IMR-90 (cell line): Measurements from ENCODE around the gene ALG6. TPM values are rescaled to one million over a fixed set of nuclear protein-coding genes. Genes with fewer than 3 reads are reported as not detected.

Experiments
- ATAC-seq: fragments of 200-7000 bp; cut with Tn5 transposase; 2 replicates; pipeline ENCODE4 v1.9.1; 2020; ENCODE audit warnings: low read depth, mild to moderate bottlenecking, moderate library complexity
- BruUV-seq: library from RNA; stranded (reverse); fragments of 400-500 nt; replicated peaks from 2 replicates; lab custom pipeline; 2021; lab: Mats Ljungman, UMichigan
- CTCF ChIA-PET: fragments of 300-600 bp; formaldehyde crosslinking; extraction: SDS; loops from one replicate; lab custom pipeline; 2021; ENCODE audit warnings: antibody characterized with exemption; lab: Yijun Ruan, JAX
- POLR2A ChIA-PET: fragments of 300-600 bp; sonication (Branson Sonifier 250); formaldehyde crosslinking; loops from one replicate; lab custom pipeline; 2022; ENCODE audit warnings: antibody characterized with exemption; ENCODE audit not compliant: unreplicated experiment; lab: Charles Lee
- DNase-seq: peaks from one replicate; pipeline ENCODE4 v3.0.0; 2013
- H2AFZ ChIP-seq: replicated peaks from 2 replicates; pipeline ENCODE3; 2013; ENCODE audit warnings: low read length, mild to moderate bottlenecking; ENCODE audit not compliant: poor library complexity
- H2AK5ac ChIP-seq: 2 replicates; pipeline ENCODE4 v1.6.1; 2013; ENCODE audit warnings: low read depth, low read length, inconsistent platforms
- H2AK9ac ChIP-seq: replicated peaks from 2 replicates; pipeline ENCODE3; 2013; ENCODE audit warnings: mild to moderate bottlenecking, low read depth, low read length, moderate library complexity; ENCODE audit not compliant: poor library complexity
- H2BK120ac ChIP-seq: 2 replicates; pipeline ENCODE4 v1.6.1; 2013; ENCODE audit warnings: low read depth, low read length, inconsistent platforms
- H2BK15ac ChIP-seq: 3 replicates; pipeline ENCODE4 v1.6.1; 2013; ENCODE audit warnings: low read depth, low read length, inconsistent platforms
- H2BK20ac ChIP-seq: 2 replicates; pipeline ENCODE4 v1.6.1; 2013; ENCODE audit warnings: low read depth, mild to moderate bottlenecking, inconsistent platforms, low read length, moderate library complexity
- H2BK5ac ChIP-seq: 2 replicates; pipeline ENCODE4 v1.6.1; 2013; ENCODE audit warnings: mild to moderate bottlenecking, low read depth, low read length, inconsistent platforms; ENCODE audit not compliant: poor library complexity, severe bottlenecking
- H3K14ac ChIP-seq: replicated peaks from 2 replicates; pipeline ENCODE4 v1.6.1; 2013; ENCODE audit warnings: low read depth, low read length, inconsistent platforms
- H3K18ac ChIP-seq: 2 replicates; pipeline ENCODE4 v1.6.1; 2013; ENCODE audit warnings: low read depth, low read length, control low read depth
- H3K23ac ChIP-seq: 2 replicates; pipeline ENCODE4 v1.6.1; 2013; ENCODE audit warnings: low read depth, low read length, inconsistent platforms
- H3K27ac ChIP-seq: 2 replicates; pipeline ENCODE4 v1.5.1; 2013; ENCODE audit warnings: mild to moderate bottlenecking, control low read depth, low read length; ENCODE audit not compliant: insufficient read depth
- H3K27me3 ChIP-seq: 2 replicates; pipeline ENCODE4 v1.6.1; 2013; ENCODE audit warnings: low read length; ENCODE audit not compliant: control insufficient read depth, insufficient read depth
- H3K36me3 ChIP-seq: 2 replicates; pipeline ENCODE4 v1.6.1; 2013; ENCODE audit warnings: low read length, mixed read lengths; ENCODE audit not compliant: control insufficient read depth, insufficient read depth
- H3K4ac ChIP-seq: 2 replicates; pipeline ENCODE4 v1.6.1; 2013; ENCODE audit warnings: low read depth, low read length, inconsistent platforms
- H3K4me1 ChIP-seq: 2 replicates; pipeline ENCODE4 v1.6.1; 2013; ENCODE audit warnings: low read length, mixed read lengths; ENCODE audit not compliant: control insufficient read depth, insufficient read depth
- H3K4me2 ChIP-seq: 2 replicates; pipeline ENCODE4 v1.6.1; 2013; ENCODE audit warnings: low read depth, mild to moderate bottlenecking, control low read depth, low read length, moderate library complexity
- H3K4me3 ChIP-seq: 2 replicates; pipeline ENCODE4 v1.5.1; 2013; ENCODE audit warnings: low read depth, mild to moderate bottlenecking, control low read depth, low read length, moderate library complexity; ENCODE audit not compliant: insufficient read depth
- H3K56ac ChIP-seq: 2 replicates; pipeline ENCODE4 v1.6.1; 2013; ENCODE audit warnings: low read length, inconsistent platforms; ENCODE audit not compliant: insufficient read depth; ENCODE audit errors: extremely low read depth
- H3K79me1 ChIP-seq, 2 experiments: 2 replicates each; pipeline ENCODE4 v1.6.1; 2013; ENCODE audit warnings: low read length in 2 of 2, inconsistent platforms in 1 of 2, low read depth in 1 of 2
- H3K9ac ChIP-seq: 2 replicates; pipeline ENCODE4 v1.6.1; 2013; ENCODE audit warnings: low read depth, low read length, control low read depth
- H3K9me1 ChIP-seq: 2 replicates; pipeline ENCODE4 v1.6.1; 2013; ENCODE audit warnings: low read length, inconsistent platforms; ENCODE audit not compliant: insufficient read depth
- H3K9me3 ChIP-seq: 2 replicates; pipeline ENCODE4 v1.6.1; 2013; ENCODE audit warnings: low read length; ENCODE audit not compliant: control insufficient read depth, insufficient read depth
- H4K20me1 ChIP-seq: 2 replicates; pipeline ENCODE4 v1.6.1; 2013; ENCODE audit warnings: low read length, inconsistent platforms; ENCODE audit not compliant: insufficient read depth
- H4K5ac ChIP-seq: 2 replicates; pipeline ENCODE4 v1.6.1; 2013; ENCODE audit warnings: mild to moderate bottlenecking, low read depth, low read length, control low read depth
- H4K8ac ChIP-seq, 2 experiments: 2 replicates each; pipeline ENCODE4 v1.6.1; 2013; ENCODE audit warnings: low read depth in 2 of 2, low read length in 2 of 2, control low read depth in 1 of 2, inconsistent platforms in 1 of 2
- H4K91ac ChIP-seq: 2 replicates; pipeline ENCODE4 v1.6.1; 2013; ENCODE audit warnings: low read depth, low read length, inconsistent platforms; ENCODE audit not compliant: insufficient read depth
- CHD1 ChIP-seq: IDR thresholded peaks from 2 replicates; pipeline ENCODE4 v1.6.1; 2012; ENCODE audit warnings: low read depth, low read length, improper control_type of control experiment
- WGBS, 2 experiments: methylation state at CpG; one replicate each; pipeline versions ENCODE4 v1.1.5 to v1.1.7; 2013; ENCODE audit warnings: missing lambda C conversion rate in 2 of 2; ENCODE audit not compliant: insufficient read length in 1 of 2; ENCODE audit errors: extremely low coverage in 2 of 2; 5-methylcytosine and 5-hydroxymethylcytosine counted together
- dilution Hi-C: fragments of 300-500 bp; cut with HindIII; formaldehyde crosslinking; loops from one replicate; pipeline ENCODE4 v1.14.3; 2018; ENCODE audit warnings: low sequenced_read_pairs; ENCODE audit not compliant: unreplicated experiment
- in situ Hi-C: fragments of 300-500 bp; cut with MboI; formaldehyde crosslinking; loops from 3 replicates; pipeline ENCODE4 v1.14.3; 2019; ENCODE audit warnings: low sequenced_read_pairs, inconsistent platforms, mixed read lengths
- intact Hi-C: fragments of 100-400 bp; cut with micrococcal nuclease; formaldehyde crosslinking; loops from 2 replicates; pipeline ENCODE4 v1.10.0; 2022
- polyA plus RNA-seq, 3 experiments: library from polyadenylated mRNA; depleted of rRNA; stranded (reverse); fragments of >200 nt; gene quantifications; 2 replicates each; pipeline ENCODE4 v1.2.3, GENCODE V29; 2012; ENCODE audit warnings: low replicate concordance in 1 of 3
- total RNA-seq: library from RNA; depleted of rRNA; stranded (reverse); fragments of >200 nt; gene quantifications from 2 replicates; pipeline ENCODE4 v1.2.3, GENCODE V29; 2012

ALG6 gene
- total and polyA plus RNA-seq, 2 of the 4 experiments (the other 2 are of a cell fraction): 4.8 to 6.5 TPM

DNA sequence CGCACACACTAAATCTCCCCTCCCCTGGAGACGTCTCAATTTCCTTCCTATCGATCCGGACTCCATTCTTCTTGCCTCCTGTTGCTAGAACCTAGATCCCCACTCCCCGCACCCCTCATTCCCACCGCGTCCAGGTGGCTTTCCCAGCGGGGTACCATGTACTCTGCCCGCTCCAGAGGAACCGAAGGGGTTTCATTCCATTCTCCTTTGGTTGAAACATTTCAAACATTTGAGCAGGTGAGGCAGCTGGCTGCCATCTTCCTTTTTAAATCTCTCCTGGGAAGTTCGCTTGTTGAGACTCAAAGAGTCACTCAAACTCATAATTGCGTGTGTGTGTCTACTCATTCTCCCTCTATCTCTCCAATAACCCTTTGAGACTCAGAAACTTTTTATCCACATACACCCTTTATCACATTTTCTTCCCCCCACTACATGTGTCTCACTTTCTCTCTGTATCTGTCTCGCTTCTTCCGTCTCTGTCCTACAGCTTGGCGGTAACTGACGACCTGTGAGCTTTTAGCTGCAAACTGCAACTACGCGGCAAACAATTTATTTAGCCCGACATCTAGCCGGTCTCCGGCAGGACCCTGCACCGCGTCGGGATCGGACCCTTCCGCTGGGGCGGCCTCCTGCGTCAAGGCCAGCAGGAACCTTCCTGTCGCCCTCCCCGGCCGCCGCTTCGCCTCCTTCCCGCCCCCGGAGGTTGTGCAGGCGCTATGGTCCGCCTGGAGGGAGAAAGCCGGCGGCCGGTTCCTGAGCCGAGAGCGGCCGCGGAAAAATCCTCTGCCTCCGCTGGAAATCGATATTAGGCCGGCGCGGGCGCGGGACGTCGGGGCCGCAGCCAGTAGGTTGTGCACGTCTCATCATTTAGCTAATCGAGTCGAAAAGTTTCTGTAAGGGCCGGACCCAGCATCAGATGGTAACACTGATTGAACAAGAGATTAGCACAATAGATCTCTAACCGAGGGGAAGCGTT, 48.1 kb upstream of the ALG6 start:
- DNase-seq (no peak), ATAC-seq (no peak)
- POLR2A ChIA-PET: interaction anchor here (0.5 to 0.6 kb wide), 2 partner anchors 33 to 49 kb away, joined by 3 to 5 read pairs; no protein-coding TSS in a partner anchor
- in situ Hi-C loops (loop anchor here (10.0 to 25.0 kb wide), 3 partner anchors 135 to 943 kb away; partner anchors contain the start of genes EFCAB7 and ITGB3BP), dilution Hi-C loops (no loop called here), intact Hi-C loops (no loop called here)
- Histone ChIP-seq H3K4ac (no peak overlapping the region), H3K9ac (no peak overlapping the region), H4K20me1 (0 out of 2 replicates have a peak, but pooled peaks cover 5% of the 10 kb centered on the region), H2BK5ac (no peak overlapping the region), H2BK20ac (no peak overlapping the region), H3K36me3 (no peaks in the 10 kb centered on the region), H4K5ac (no peak overlapping the region), H4K8ac (no peak overlapping the region), H3K9me1 (no peaks in the 10 kb centered on the region), H3K18ac (no peak overlapping the region), H4K91ac (no peak overlapping the region), H2BK120ac (no peak overlapping the region), H3K4me3 (no peak overlapping the region), H3K9me3 (peaks cover 35% of the 10 kb centered on the region), H2BK15ac (no peak overlapping the region), H3K27ac (no peak overlapping the region), H3K23ac (no peak overlapping the region; the same call in 1 of the 2 replicates), H3K56ac (no peak overlapping the region), H3K4me1 (no peaks in the 10 kb centered on the region), H3K4me2 (no peak overlapping the region), H2AFZ (peak overlapping the region; percentile 46), H3K14ac (no peak overlapping the region), H3K27me3 (peaks cover 89% of the 10 kb centered on the region), H2AK9ac (no peak overlapping the region), H2AK5ac (no peak overlapping the region), H3K79me1 (no peaks in the 10 kb centered on the region)
- WGBS, 2 experiments: 4% methylated on average over 44 of the region's 60 CpGs; no CpG with 5 or more reads in 1 of the 2 experiments
- CTCF ChIA-PET: no interaction called here
- BruUV-seq: no TSS peak
- TF ChIP-seq CHD1: no peak
